Suprapubic skin (tissue), 4 donors: ENCODE measurements around the gene EID2. TPM values are rescaled to one million over a fixed set of nuclear protein-coding genes. Genes with fewer than 3 reads are reported as not detected.

Experiments
- DNase-seq, 2 donors: peaks; one replicate each; pipeline ENCODE4 v3.0.0-alpha.2; 2019; ENCODE audit warnings: low spot score in 2 of 2
- H3K27ac ChIP-seq: fragments of 200-600 bp; sonication (generic); one replicate; pipeline ENCODE4 v1.5.1; 2019
- H3K27me3 ChIP-seq: fragments of 200-600 bp; sonication (generic); one replicate; pipeline ENCODE4 v1.5.1; 2019
- H3K36me3 ChIP-seq: fragments of 200-600 bp; sonication (generic); one replicate; pipeline ENCODE4 v1.5.1; 2019
- H3K4me1 ChIP-seq: fragments of 200-600 bp; sonication (generic); one replicate; pipeline ENCODE4 v1.5.1; 2019
- H3K4me3 ChIP-seq: fragments of 200-600 bp; sonication (generic); one replicate; pipeline ENCODE4 v1.5.1; 2019; ENCODE audit warnings: mild to moderate bottlenecking
- H3K9me3 ChIP-seq: fragments of 200-600 bp; sonication (generic); one replicate; pipeline ENCODE4 v1.5.1; 2019
- CTCF ChIP-seq, 2 donors: fragments of 200-600 bp in 1 of 2; fragments of 450-650 bp in 1 of 2; sonication (generic) in 1 of 2; IDR thresholded peaks; one replicate each; pipeline ENCODE4 v1.5.1; 2016 to 2019; ENCODE audit warnings: antibody characterized with exemption in 2 of 2, mild to moderate bottlenecking in 1 of 2, moderate library complexity in 1 of 2
- EP300 ChIP-seq: sonication (generic); formaldehyde crosslinking; IDR thresholded peaks from one replicate; pipeline ENCODE4 v1.6.1; 2017; ENCODE audit warnings: antibody characterized with exemption
- POLR2A ChIP-seq, 2 donors: fragments of 450-650 bp; IDR thresholded peaks; one replicate each; pipeline ENCODE4 v1.6.1; 2017; ENCODE audit warnings: antibody characterized with exemption in 2 of 2, mild to moderate bottlenecking in 2 of 2, moderate library complexity in 2 of 2
- POLR2AphosphoS5 ChIP-seq, 3 donors: sonication (generic); formaldehyde crosslinking; IDR thresholded peaks; one replicate each; pipeline ENCODE4 v1.6.1; 2017; ENCODE audit warnings: antibody characterized with exemption in 3 of 3
- WGBS: methylation state at CpG from one replicate; pipeline ENCODE4 v1.1.5; 2018; 5-methylcytosine and 5-hydroxymethylcytosine counted together
- total RNA-seq, 4 donors: library from RNA; depleted of rRNA; stranded (reverse); fragments of >200 nt; gene quantifications; one replicate each; pipeline ENCODE4 v1.1.0, GENCODE V29; 2016

EID2 gene
- total RNA-seq, 4 donors from 2014 or later: 7.5 to 14.5 (median 12.1) TPM

- Histone ChIP-seq H3K4me1 (no peaks in the 10 kb centered on the region), H3K36me3 (no peaks in the 10 kb centered on the region), H3K9me3 (no peaks in the 10 kb centered on the region), H3K27me3 (no peaks in the 10 kb centered on the region), H3K27ac (no peak overlapping the region), H3K4me3 (no peak overlapping the region)
- 32% methylated on average over 8 of the region's 8 CpGs for WGBS
- DNase-seq: no peak
- TF ChIP-seq POLR2A (IDR thresholded peaks at IDR 0.05): no peak
- no peak for TF ChIP-seq CTCF (IDR thresholded peaks at IDR 0.05)
- TF ChIP-seq POLR2AphosphoS5 (IDR thresholded peaks at IDR 0.05): no peak
- TF ChIP-seq EP300: no peak
Observed at GRCh38 chr19:39546599-39546998, 6.6 kb upstream of the EID2 start.

GRCh38 chr19:39544911-39545310 lies 5.0 kb upstream of the EID2 start:
- Histone ChIP-seq H3K4me1 (peaks cover 4% of the 10 kb centered on the region), H3K27me3 (no peaks in the 10 kb centered on the region), H3K27ac (no peak overlapping the region), H3K4me3 (no peak overlapping the region), H3K36me3 (no peaks in the 10 kb centered on the region), H3K9me3 (no peaks in the 10 kb centered on the region)
- 71% methylated on average over 1 of the region's 1 CpG for WGBS
- TF ChIP-seq POLR2AphosphoS5 (IDR thresholded peaks at IDR 0.05): no peak
- TF ChIP-seq POLR2A (IDR thresholded peaks at IDR 0.05): no peak
- TF ChIP-seq CTCF (IDR thresholded peaks at IDR 0.05): no peak
- TF ChIP-seq EP300: no peak
- DNase-seq: no peak

- WGBS: 83% methylated on average over 7 of the region's 7 CpGs
- no peak for TF ChIP-seq POLR2AphosphoS5 (IDR thresholded peaks at IDR 0.05)
- no peak for TF ChIP-seq EP300
- TF ChIP-seq POLR2A (IDR thresholded peaks at IDR 0.05): no peak
- no peak for TF ChIP-seq CTCF (IDR thresholded peaks at IDR 0.05)
- H3K4me1 ChIP-seq: peaks cover 6% of the 10 kb centered on the region
Observed at GRCh38 chr19:39544226-39544903, 4.4 kb upstream of the EID2 start.

GRCh38 chr19:39543477-39543857 lies 3.5 kb upstream of the EID2 start:
- Histone ChIP-seq H3K27ac (no peak overlapping the region), H3K4me3 (no peak overlapping the region), H3K9me3 (no peaks in the 10 kb centered on the region), H3K27me3 (no peaks in the 10 kb centered on the region), H3K36me3 (no peaks in the 10 kb centered on the region), H3K4me1 (peaks cover 15% of the 10 kb centered on the region)
- DNase-seq: no peak
- WGBS: 78% methylated on average over 3 of the region's 3 CpGs
- TF ChIP-seq CTCF (IDR thresholded peaks at IDR 0.05) (no peak), POLR2AphosphoS5 (IDR thresholded peaks at IDR 0.05) (no peak), EP300 (no peak), POLR2A (IDR thresholded peaks at IDR 0.05) (no peak)

More at GRCh38 chr19:39544226-39544903, 4.4 kb upstream of the EID2 start:
- no peaks in the 10 kb centered on the region for H3K27me3 ChIP-seq
- no peak overlapping the region for H3K4me3 ChIP-seq
- no peak for DNase-seq
- H3K36me3 ChIP-seq: no peaks in the 10 kb centered on the region
- H3K27ac ChIP-seq: no peak overlapping the region
- H3K9me3 ChIP-seq: no peaks in the 10 kb centered on the region

GRCh38 chr19:39542206-39542605 lies 2.2 kb upstream of the EID2 start:
- Histone ChIP-seq H3K27ac (no peak overlapping the region), H3K4me3 (no peak overlapping the region), H3K27me3 (no peaks in the 10 kb centered on the region), H3K9me3 (no peaks in the 10 kb centered on the region), H3K36me3 (no peaks in the 10 kb centered on the region), H3K4me1 (peaks cover 24% of the 10 kb centered on the region)
- WGBS: 84% methylated on average over 2 of the region's 2 CpGs
- no peak for TF ChIP-seq POLR2A (IDR thresholded peaks at IDR 0.05)
- no peak for TF ChIP-seq EP300
- TF ChIP-seq CTCF (IDR thresholded peaks at IDR 0.05): no peak
- TF ChIP-seq POLR2AphosphoS5 (IDR thresholded peaks at IDR 0.05): no peak
- DNase-seq: no peak
